SK-N-MC (cell line): ENCODE results near the gene IRAK3.
"Not testable (repeated sequence)": the region's sequence is repeated elsewhere in the genome, so short reads cannot be mapped to it uniquely, and the experiment has no call there.

Experiments
- EZH2 ChIP-seq: fragments of 200-600 bp; sonication (generic); IDR thresholded peaks from one replicate; pipeline ENCODE4 v1.6.1; 2017; ENCODE audit warnings: antibody characterized with exemption
- FOXP2 ChIP-seq: optimal IDR thresholded peaks from 2 replicates; pipeline ENCODE3; 2011; ENCODE audit warnings: mild to moderate bottlenecking, moderate library complexity; ENCODE audit not compliant: insufficient read depth; ENCODE audit errors: extremely low read length, control extremely low read depth
- POLR2AphosphoS5 ChIP-seq: IDR thresholded peaks from 2 replicates; pipeline ENCODE4 v1.6.1; 2012; ENCODE audit warnings: mild to moderate bottlenecking, low read depth, low read length, borderline replicate concordance

DNA sequence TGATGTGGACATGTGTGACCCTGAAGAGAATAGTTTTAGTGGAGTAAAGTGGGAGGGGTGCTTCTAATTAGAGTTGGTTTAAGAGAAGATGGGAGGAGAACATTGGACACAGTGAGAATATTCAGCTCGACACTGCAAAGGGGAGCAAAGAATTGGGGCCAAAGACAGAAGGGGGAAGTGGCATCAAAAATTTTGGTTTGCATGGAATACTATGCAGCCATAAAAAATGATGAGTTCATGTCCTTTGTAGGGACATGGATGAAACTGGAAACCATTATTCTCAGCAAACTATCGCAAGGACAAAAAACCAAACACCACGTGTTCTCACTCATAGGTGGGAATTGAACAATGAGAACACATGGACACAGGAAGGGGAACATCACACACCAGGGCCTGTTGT is 4.2 kb upstream of the IRAK3 start:
- not testable (repeated sequence) for TF ChIP-seq EZH2, POLR2AphosphoS5, FOXP2
